HuH-7 (cell line): Measurements from ENCODE around the gene EXOSC6.
"Not testable (repeated sequence)": the region's sequence is repeated elsewhere in the genome, so short reads cannot be mapped to it uniquely, and the experiment has no call there.

ENCODE experiments used
- DNase-seq: peaks from one replicate; pipeline ENCODE4 v3.0.0; 2011; ENCODE audit warnings: low spot score

The EXOSC6 gene

GRCh38 chr16:70198230-70198629 is 53.5 kb downstream of the EXOSC6 start:
- DNase-seq, result not testable (repeated sequence)

- DNase-seq, result not testable (repeated sequence)
Observed at GRCh38 chr16:70197611-70198010, 54.1 kb downstream of the EXOSC6 start.
